SU-DHL-6 (cell line): ENCODE data around the gene UBL3.

Experiments used
- H2AFZ ChIP-seq: fragments of 200-600 bp; sonication (generic); 2 replicates; pipeline ENCODE4 v1.6.1; 2014; ENCODE audit warnings: low read depth, mild to moderate bottlenecking, moderate library complexity, mixed read lengths, antibody characterized with exemption, low read length; ENCODE audit not compliant: severe bottlenecking
- H3F3A ChIP-seq: fragments of 200-600 bp; shearing (Covaris generic); 2 replicates; pipeline ENCODE4 v1.6.0; 2016; ENCODE audit warnings: antibody characterized with exemption, mild to moderate bottlenecking; ENCODE audit not compliant: insufficient read depth
- H3K27ac ChIP-seq: fragments of 200-600 bp; sonication (generic); 2 replicates; pipeline ENCODE4 v1.5.1; 2016; ENCODE audit warnings: low read depth, mild to moderate bottlenecking, low read length, moderate library complexity, mixed read lengths
- H3K27me3 ChIP-seq: fragments of 200-600 bp; sonication (generic), shearing (Covaris generic); 2 replicates; pipeline ENCODE4 v1.6.0; 2014; ENCODE audit warnings: mild to moderate bottlenecking, low read length
- H3K36me3 ChIP-seq: fragments of 200-600 bp; sonication (generic); 2 replicates; pipeline ENCODE4 v1.6.1; 2014; ENCODE audit warnings: mild to moderate bottlenecking, low read length, mixed read lengths
- H3K4me2 ChIP-seq: fragments of 300-600, 200-600 bp; shearing (Covaris generic), sonication (generic); 2 replicates; pipeline ENCODE4 v1.6.0; 2014; ENCODE audit warnings: low read length, low read depth, mild to moderate bottlenecking; ENCODE audit not compliant: poor library complexity, severe bottlenecking
- H3K4me3 ChIP-seq: fragments of 200-600 bp; sonication (generic); 2 replicates; pipeline ENCODE4 v1.5.1; 2014; ENCODE audit warnings: antibody characterized with exemption, low read length, mild to moderate bottlenecking, mixed read lengths; ENCODE audit not compliant: insufficient read depth, poor library complexity, severe bottlenecking
- H3K79me2 ChIP-seq: fragments of 200-600 bp; sonication (generic); 2 replicates; pipeline ENCODE4 v1.6.1; 2014; ENCODE audit warnings: mild to moderate bottlenecking, low read length, moderate library complexity; ENCODE audit not compliant: insufficient read depth
- H3K9ac ChIP-seq: fragments of 200-600 bp; sonication (generic); 2 replicates; pipeline ENCODE4 v1.7.0; 2014; ENCODE audit warnings: mild to moderate bottlenecking, low read length
- H3K9me2 ChIP-seq: fragments of 200-600 bp; sonication (generic); replicated peaks from 2 replicates; pipeline ENCODE4 v1.6.1; 2014; ENCODE audit warnings: low read length; ENCODE audit not compliant: insufficient read depth
- H3K9me3 ChIP-seq: fragments of 200-600 bp; sonication (generic); 2 replicates; pipeline ENCODE4 v1.6.1; 2014; ENCODE audit warnings: low read length, mixed read lengths; ENCODE audit not compliant: insufficient read depth
- H4K20me1 ChIP-seq: fragments of 200-600 bp; sonication (generic); 2 replicates; pipeline ENCODE4 v1.6.1; 2014; ENCODE audit warnings: low read depth, mild to moderate bottlenecking, antibody characterized with exemption, low read length, moderate library complexity, mixed read lengths
- EZH2phosphoT487 ChIP-seq: fragments of 200-600 bp; sonication (generic), shearing (Covaris generic); conservative IDR thresholded peaks from 2 replicates; pipeline ENCODE4 v1.6.1; 2018; ENCODE audit warnings: mild to moderate bottlenecking, antibody characterized with exemption, low read length, moderate library complexity, mixed read lengths
- TF ChIP-seq, protein P1 (sequence below): fragments of 200-600 bp; sonication (generic); IDR thresholded peaks from one replicate; pipeline ENCODE4 v1.5.1; 2017; ENCODE audit warnings: antibody characterized with exemption, mild to moderate bottlenecking, low read length, moderate library complexity; ENCODE audit not compliant: insufficient read depth, poor library complexity, severe bottlenecking

UBL3 gene

DNA sequence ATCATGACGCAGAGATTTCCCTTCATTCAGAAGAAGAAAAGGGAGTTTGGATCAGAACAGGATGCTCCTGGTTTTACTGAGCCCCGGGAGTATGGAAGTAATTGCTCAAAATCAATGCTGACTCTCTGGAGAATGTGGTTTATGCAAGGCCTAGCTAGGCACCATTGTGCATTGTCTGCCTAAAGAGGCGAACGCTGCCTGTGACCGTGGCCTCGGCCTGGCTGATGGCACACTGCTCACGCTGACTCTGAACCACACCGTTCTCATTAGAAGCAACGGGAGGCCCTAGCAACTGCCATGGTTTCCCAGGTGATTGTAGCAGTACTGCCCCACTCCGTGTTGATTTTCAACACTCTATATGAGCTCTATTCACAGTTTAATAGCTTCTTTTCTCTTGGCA lies 41.7 kb upstream of the UBL3 start:
- Histone ChIP-seq H3K79me2 (no peaks in the 10 kb centered on the region), H3K9me3 (no peaks in the 10 kb centered on the region), H3K27me3 (no peaks in the 10 kb centered on the region), H3K27ac (no peak overlapping the region), H4K20me1 (no peaks in the 10 kb centered on the region), H3K9me2 (no peaks in the 10 kb centered on the region), H2AFZ (no peak overlapping the region), H3K36me3 (no peaks in the 10 kb centered on the region), H3F3A (no peaks in the 10 kb centered on the region), H3K9ac (no peak overlapping the region), H3K4me3 (no peak overlapping the region), H3K4me2 (no peak overlapping the region)
- no peak for TF ChIP-seq EZH2phosphoT487
- TF ChIP-seq, protein P1, sequence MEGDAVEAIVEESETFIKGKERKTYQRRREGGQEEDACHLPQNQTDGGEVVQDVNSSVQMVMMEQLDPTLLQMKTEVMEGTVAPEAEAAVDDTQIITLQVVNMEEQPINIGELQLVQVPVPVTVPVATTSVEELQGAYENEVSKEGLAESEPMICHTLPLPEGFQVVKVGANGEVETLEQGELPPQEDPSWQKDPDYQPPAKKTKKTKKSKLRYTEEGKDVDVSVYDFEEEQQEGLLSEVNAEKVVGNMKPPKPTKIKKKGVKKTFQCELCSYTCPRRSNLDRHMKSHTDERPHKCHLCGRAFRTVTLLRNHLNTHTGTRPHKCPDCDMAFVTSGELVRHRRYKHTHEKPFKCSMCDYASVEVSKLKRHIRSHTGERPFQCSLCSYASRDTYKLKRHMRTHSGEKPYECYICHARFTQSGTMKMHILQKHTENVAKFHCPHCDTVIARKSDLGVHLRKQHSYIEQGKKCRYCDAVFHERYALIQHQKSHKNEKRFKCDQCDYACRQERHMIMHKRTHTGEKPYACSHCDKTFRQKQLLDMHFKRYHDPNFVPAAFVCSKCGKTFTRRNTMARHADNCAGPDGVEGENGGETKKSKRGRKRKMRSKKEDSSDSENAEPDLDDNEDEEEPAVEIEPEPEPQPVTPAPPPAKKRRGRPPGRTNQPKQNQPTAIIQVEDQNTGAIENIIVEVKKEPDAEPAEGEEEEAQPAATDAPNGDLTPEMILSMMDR: no peak

DNA sequence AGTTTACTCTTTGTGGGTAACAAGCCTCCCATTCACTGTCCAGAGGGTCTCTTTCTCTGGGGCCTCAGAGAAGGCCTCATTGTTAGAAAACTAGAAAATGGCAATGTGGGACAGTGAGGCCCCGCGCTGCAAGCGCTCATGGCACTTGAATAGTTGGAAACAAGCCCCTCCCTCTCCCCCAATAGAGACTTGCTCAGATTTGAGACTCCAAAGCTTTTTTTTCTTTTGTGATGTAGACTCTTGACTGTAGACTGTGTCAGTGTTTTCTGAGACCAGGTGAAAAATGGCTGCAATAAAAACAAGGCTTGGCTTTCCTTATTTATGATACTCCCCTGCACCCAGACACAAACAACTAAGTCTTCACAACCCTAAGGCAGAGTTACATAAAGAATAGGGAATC lies 38.7 kb upstream of the UBL3 start:
- no peaks in the 10 kb centered on the region for H3K79me2 ChIP-seq
- H3K27me3 ChIP-seq: no peaks in the 10 kb centered on the region
- no peak overlapping the region for H3K4me3 ChIP-seq
- H2AFZ ChIP-seq: no peak overlapping the region
- no peaks in the 10 kb centered on the region for H3K9me2 ChIP-seq
- H3K36me3 ChIP-seq: no peaks in the 10 kb centered on the region
- no peak overlapping the region for H3K9ac ChIP-seq
- TF ChIP-seq, protein P1: no peak
- TF ChIP-seq EZH2phosphoT487: no peak
- H4K20me1 ChIP-seq: no peaks in the 10 kb centered on the region
- no peak overlapping the region for H3K4me2 ChIP-seq
- no peak overlapping the region for H3K27ac ChIP-seq
- H3F3A ChIP-seq: no peaks in the 10 kb centered on the region
- no peaks in the 10 kb centered on the region for H3K9me3 ChIP-seq

DNA sequence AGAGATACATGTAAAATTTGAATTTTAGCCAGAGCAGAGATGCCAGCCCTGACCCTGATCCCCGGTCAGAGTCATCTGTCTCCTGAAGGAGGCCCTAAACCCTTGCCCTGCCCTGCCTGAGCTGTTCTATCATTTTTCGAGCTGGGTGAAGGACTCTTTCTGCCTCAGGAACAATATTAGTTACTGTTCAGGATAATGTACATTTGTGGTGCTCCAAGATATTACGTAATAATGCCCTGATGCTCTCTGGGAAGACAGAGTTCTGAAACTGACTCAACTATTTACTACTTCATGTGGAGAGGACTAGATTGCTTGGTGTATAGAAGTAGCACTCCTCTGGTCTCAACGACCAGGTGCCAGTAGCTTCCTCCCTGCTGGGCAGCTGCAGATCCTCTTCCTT lies 37.9 kb upstream of the UBL3 start:
- no peaks in the 10 kb centered on the region for H3F3A ChIP-seq
- H3K4me3 ChIP-seq: no peak overlapping the region
- no peaks in the 10 kb centered on the region for H3K36me3 ChIP-seq
- no peak overlapping the region for H3K27ac ChIP-seq
- H2AFZ ChIP-seq: no peak overlapping the region
- H3K79me2 ChIP-seq: no peaks in the 10 kb centered on the region
- H3K4me2 ChIP-seq: no peak overlapping the region
- H3K9ac ChIP-seq: no peak overlapping the region
- TF ChIP-seq, protein P1: no peak
- TF ChIP-seq EZH2phosphoT487: no peak
- H3K9me2 ChIP-seq: no peaks in the 10 kb centered on the region
- no peaks in the 10 kb centered on the region for H3K9me3 ChIP-seq
- no peaks in the 10 kb centered on the region for H3K27me3 ChIP-seq
- no peaks in the 10 kb centered on the region for H4K20me1 ChIP-seq

DNA sequence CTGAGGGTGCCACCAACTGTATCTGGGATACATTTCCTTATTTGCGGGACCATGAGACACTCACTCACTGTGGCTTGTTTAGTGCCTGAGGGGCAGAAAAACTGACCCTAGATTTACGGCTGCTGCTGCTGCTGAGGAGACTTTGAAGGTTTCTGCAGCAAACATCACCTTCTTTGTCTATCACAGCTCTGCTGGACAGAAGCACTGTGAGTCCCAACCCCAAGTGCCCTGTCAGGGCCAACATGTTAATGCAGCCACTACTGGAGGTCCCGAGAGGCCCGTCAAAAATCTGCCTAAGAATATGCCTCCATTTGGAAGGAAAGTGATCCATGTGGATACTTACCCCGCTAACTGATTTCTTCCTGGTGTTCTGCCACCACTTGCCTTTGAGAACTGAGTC lies 37.3 kb upstream of the UBL3 start:
- H3K9me2 ChIP-seq: no peaks in the 10 kb centered on the region
- no peak overlapping the region for H3K9ac ChIP-seq
- no peaks in the 10 kb centered on the region for H3K36me3 ChIP-seq
- H3F3A ChIP-seq: no peaks in the 10 kb centered on the region
- H2AFZ ChIP-seq: no peak overlapping the region
- no peak overlapping the region for H3K27ac ChIP-seq
- H3K4me2 ChIP-seq: no peak overlapping the region
- H3K79me2 ChIP-seq: no peaks in the 10 kb centered on the region
- H3K4me3 ChIP-seq: no peak overlapping the region
- no peaks in the 10 kb centered on the region for H3K27me3 ChIP-seq
- no peaks in the 10 kb centered on the region for H3K9me3 ChIP-seq
- no peaks in the 10 kb centered on the region for H4K20me1 ChIP-seq
- no peak for TF ChIP-seq EZH2phosphoT487
- TF ChIP-seq, protein P1: no peak
